SK-N-SH treated with all-trans-retinoic acid at 6 μM for 48 hours (cell line): ENCODE results near the gene RS1.

Experiments
- ATAC-seq: fragments of 200-7000 bp; cut with Tn5 transposase; 3 replicates; pipeline ENCODE4 v1.9.1; 2020; ENCODE audit warnings: mild to moderate bottlenecking, moderate library complexity
- ARNTL ChIP-seq: fragments of 450-650 bp; formaldehyde crosslinking; IDR thresholded peaks from 2 replicates; pipeline ENCODE4 v1.5.0; 2020; ENCODE audit warnings: low read depth, mild to moderate bottlenecking, moderate library complexity, borderline replicate concordance
- BACH2 ChIP-seq: fragments of 250-450 bp; sonication (Bioruptor Pico); IDR thresholded peaks from 2 replicates; pipeline ENCODE4 v1.9.0; 2021; ENCODE audit warnings: mild to moderate bottlenecking, borderline replicate concordance
- CSDC2 ChIP-seq: fragments of 250-450 bp; sonication (Bioruptor Pico); IDR thresholded peaks from 2 replicates; pipeline ENCODE4 v1.5.0; 2020; ENCODE audit warnings: mild to moderate bottlenecking, moderate library complexity
- GLIS3 ChIP-seq: fragments of 250-450 bp; sonication (Bioruptor Pico); IDR thresholded peaks from 2 replicates; pipeline ENCODE4 v1.5.0; 2020; ENCODE audit warnings: mild to moderate bottlenecking, moderate library complexity
- ISL1 ChIP-seq: fragments of 250-450 bp; sonication (Bioruptor Pico); IDR thresholded peaks from 2 replicates; pipeline ENCODE4 v2.1.2; 2022; ENCODE audit warnings: mild to moderate bottlenecking, moderate library complexity
- OSR1 ChIP-seq: fragments of 250-450 bp; sonication (Bioruptor Pico); IDR thresholded peaks from 2 replicates; pipeline ENCODE4 v1.8.0; 2022; ENCODE audit warnings: moderate library complexity, mild to moderate bottlenecking, inconsistent platforms
- PPARA ChIP-seq: fragments of 250-450 bp; sonication (Bioruptor Pico); IDR thresholded peaks from 2 replicates; pipeline ENCODE4 v1.5.0; 2020; ENCODE audit warnings: mild to moderate bottlenecking, borderline replicate concordance
- RARB ChIP-seq: fragments of 250-450 bp; sonication (Bioruptor Pico); IDR thresholded peaks from 2 replicates; pipeline ENCODE4 v1.8.0; 2021; ENCODE audit warnings: mild to moderate bottlenecking, moderate library complexity
- SNAI2 ChIP-seq: fragments of 250-450 bp; sonication (Bioruptor Pico); IDR thresholded peaks from 2 replicates; pipeline ENCODE4 v1.5.0; 2020; ENCODE audit warnings: mild to moderate bottlenecking, moderate library complexity
- TCF4 ChIP-seq: fragments of 250-450 bp; sonication (Bioruptor Pico); IDR thresholded peaks from 2 replicates; pipeline ENCODE4 v1.8.0; 2021; ENCODE audit warnings: mild to moderate bottlenecking, moderate library complexity, borderline replicate concordance
- TOX ChIP-seq: fragments of 250-450 bp; sonication (Bioruptor Pico); IDR thresholded peaks from 2 replicates; pipeline ENCODE4 v1.8.0; 2021; ENCODE audit warnings: mild to moderate bottlenecking, moderate library complexity, borderline replicate concordance
- ZC3H10 ChIP-seq: fragments of 250-450 bp; sonication (Bioruptor Pico); IDR thresholded peaks from 2 replicates; pipeline ENCODE4 v1.5.1; 2021; ENCODE audit warnings: mild to moderate bottlenecking, moderate library complexity
- ZFP30 ChIP-seq: fragments of 450-650 bp; formaldehyde crosslinking; IDR thresholded peaks from 2 replicates; pipeline ENCODE4 v1.5.0; 2022; ENCODE audit warnings: mild to moderate bottlenecking, moderate library complexity
- ZNF565 ChIP-seq: fragments of 450-650 bp; formaldehyde crosslinking; conservative IDR thresholded peaks from 2 replicates; pipeline ENCODE4 v1.5.0; 2020; ENCODE audit warnings: low read depth, mild to moderate bottlenecking, moderate library complexity
- ZNF70 ChIP-seq: fragments of 450-650 bp; formaldehyde crosslinking; IDR thresholded peaks from 2 replicates; pipeline ENCODE4 v1.5.0; 2020; ENCODE audit warnings: mild to moderate bottlenecking, moderate library complexity
- ZNF8 ChIP-seq: fragments of 450-650 bp; formaldehyde crosslinking; IDR thresholded peaks from 2 replicates; pipeline ENCODE4 v1.5.0; 2020; ENCODE audit warnings: mild to moderate bottlenecking, moderate library complexity
- TF ChIP-seq, protein P1 (sequence below): fragments of 250-450 bp; sonication (Bioruptor Pico); IDR thresholded peaks from 2 replicates; pipeline ENCODE4 v1.8.0; 2021; ENCODE audit warnings: low read depth, mild to moderate bottlenecking, moderate library complexity, borderline replicate concordance
- TF ChIP-seq, protein P2 (sequence below): fragments of 250-450 bp; sonication (Bioruptor Pico); IDR thresholded peaks from 2 replicates; pipeline ENCODE4 v1.5.1; 2020; ENCODE audit warnings: low read depth, mild to moderate bottlenecking, moderate library complexity
- TF ChIP-seq, protein P3 (sequence below): fragments of 250-450 bp; sonication (Bioruptor Pico); IDR thresholded peaks from 2 replicates; pipeline ENCODE4 v1.8.0; 2020; ENCODE audit warnings: mild to moderate bottlenecking, moderate library complexity, borderline replicate concordance
- TF ChIP-seq, protein P4 (sequence below): fragments of 250-450 bp; sonication (Bioruptor Pico); IDR thresholded peaks from 2 replicates; pipeline ENCODE4 v1.5.1; 2021; ENCODE audit warnings: mild to moderate bottlenecking, moderate library complexity
- TF ChIP-seq, protein P5 (sequence below): fragments of 250-450 bp; sonication (Bioruptor Pico); IDR thresholded peaks from 2 replicates; pipeline ENCODE4 v1.5.0; 2020; ENCODE audit warnings: mild to moderate bottlenecking, moderate library complexity

Gene RS1

DNA sequence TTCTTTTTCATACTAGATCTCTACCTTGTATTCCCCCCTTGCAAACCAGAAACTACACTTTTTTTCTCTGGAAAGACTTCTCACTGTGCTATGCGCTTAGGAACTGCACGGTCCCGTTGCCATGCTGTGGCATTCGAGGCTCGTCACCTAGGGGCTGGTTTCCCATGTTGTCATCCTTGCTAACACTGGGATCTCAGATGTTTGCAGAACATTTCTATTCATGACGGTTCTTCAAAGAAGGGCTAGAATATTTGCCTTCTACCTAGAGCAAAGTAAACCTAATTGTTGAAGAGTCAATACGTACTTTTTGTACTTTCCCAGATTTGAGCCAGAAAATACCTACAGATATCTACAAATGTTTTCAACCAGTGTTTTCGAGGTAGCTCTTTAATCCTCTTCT, 41.0 kb downstream of the RS1 start:
- no peak for TF ChIP-seq ZFP30 (CRISPR knock-in tag)
- TF ChIP-seq, protein P1, sequence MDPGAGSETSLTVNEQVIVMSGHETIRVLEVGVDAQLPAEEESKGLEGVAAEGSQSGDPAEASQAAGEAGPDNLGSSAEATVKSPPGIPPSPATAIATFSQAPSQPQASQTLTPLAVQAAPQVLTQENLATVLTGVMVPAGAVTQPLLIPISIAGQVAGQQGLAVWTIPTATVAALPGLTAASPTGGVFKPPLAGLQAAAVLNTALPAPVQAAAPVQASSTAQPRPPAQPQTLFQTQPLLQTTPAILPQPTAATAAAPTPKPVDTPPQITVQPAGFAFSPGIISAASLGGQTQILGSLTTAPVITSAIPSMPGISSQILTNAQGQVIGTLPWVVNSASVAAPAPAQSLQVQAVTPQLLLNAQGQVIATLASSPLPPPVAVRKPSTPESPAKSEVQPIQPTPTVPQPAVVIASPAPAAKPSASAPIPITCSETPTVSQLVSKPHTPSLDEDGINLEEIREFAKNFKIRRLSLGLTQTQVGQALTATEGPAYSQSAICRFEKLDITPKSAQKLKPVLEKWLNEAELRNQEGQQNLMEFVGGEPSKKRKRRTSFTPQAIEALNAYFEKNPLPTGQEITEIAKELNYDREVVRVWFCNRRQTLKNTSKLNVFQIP (CRISPR knock-in tag): no peak
- no peak for TF ChIP-seq ISL1 (CRISPR knock-in tag)
- TF ChIP-seq, protein P2, sequence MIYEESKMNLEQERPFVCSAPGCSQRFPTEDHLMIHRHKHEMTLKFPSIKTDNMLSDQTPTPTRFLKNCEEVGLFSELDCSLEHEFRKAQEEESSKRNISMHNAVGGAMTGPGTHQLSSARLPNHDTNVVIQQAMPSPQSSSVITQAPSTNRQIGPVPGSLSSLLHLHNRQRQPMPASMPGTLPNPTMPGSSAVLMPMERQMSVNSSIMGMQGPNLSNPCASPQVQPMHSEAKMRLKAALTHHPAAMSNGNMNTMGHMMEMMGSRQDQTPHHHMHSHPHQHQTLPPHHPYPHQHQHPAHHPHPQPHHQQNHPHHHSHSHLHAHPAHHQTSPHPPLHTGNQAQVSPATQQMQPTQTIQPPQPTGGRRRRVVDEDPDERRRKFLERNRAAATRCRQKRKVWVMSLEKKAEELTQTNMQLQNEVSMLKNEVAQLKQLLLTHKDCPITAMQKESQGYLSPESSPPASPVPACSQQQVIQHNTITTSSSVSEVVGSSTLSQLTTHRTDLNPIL (CRISPR knock-in tag): no peak
- no peak for TF ChIP-seq TOX (CRISPR knock-in tag)
- TF ChIP-seq PPARA (CRISPR knock-in tag): no peak
- no peak for TF ChIP-seq TCF4 (CRISPR knock-in tag)
- TF ChIP-seq, protein P3, sequence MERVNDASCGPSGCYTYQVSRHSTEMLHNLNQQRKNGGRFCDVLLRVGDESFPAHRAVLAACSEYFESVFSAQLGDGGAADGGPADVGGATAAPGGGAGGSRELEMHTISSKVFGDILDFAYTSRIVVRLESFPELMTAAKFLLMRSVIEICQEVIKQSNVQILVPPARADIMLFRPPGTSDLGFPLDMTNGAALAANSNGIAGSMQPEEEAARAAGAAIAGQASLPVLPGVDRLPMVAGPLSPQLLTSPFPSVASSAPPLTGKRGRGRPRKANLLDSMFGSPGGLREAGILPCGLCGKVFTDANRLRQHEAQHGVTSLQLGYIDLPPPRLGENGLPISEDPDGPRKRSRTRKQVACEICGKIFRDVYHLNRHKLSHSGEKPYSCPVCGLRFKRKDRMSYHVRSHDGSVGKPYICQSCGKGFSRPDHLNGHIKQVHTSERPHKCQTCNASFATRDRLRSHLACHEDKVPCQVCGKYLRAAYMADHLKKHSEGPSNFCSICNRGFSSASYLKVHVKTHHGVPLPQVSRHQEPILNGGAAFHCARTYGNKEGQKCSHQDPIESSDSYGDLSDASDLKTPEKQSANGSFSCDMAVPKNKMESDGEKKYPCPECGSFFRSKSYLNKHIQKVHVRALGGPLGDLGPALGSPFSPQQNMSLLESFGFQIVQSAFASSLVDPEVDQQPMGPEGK (CRISPR knock-in tag): no peak
- no peak for TF ChIP-seq ZC3H10 (CRISPR knock-in tag)
- no peak for TF ChIP-seq BACH2 (CRISPR knock-in tag)
- TF ChIP-seq GLIS3: no peak
- no peak for TF ChIP-seq OSR1 (CRISPR knock-in tag)
- TF ChIP-seq CSDC2 (CRISPR knock-in tag): no peak
- no peak for TF ChIP-seq ZNF565 (CRISPR knock-in tag)
- ATAC-seq: no peak

DNA sequence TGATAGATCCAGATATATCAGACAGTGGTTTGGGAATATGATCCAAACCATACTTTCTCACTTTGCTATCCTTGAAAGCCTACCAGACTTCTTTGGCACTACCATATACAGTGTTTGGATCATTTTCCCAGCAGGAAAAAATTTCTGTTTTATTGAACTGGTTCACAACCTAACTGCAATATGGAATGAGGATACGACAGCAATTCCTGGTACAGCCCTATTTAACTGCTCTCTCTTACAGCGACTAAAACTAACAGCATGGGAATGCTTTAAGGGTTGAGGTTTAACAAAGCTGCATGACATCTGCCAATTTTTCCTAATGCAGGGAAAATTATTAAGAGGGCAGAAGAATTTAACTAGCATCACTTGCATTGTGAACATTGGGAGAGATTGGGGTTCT, 47.3 kb downstream of the RS1 start:
- no peak for ATAC-seq
- no peak for TF ChIP-seq SNAI2 (CRISPR knock-in tag)

DNA sequence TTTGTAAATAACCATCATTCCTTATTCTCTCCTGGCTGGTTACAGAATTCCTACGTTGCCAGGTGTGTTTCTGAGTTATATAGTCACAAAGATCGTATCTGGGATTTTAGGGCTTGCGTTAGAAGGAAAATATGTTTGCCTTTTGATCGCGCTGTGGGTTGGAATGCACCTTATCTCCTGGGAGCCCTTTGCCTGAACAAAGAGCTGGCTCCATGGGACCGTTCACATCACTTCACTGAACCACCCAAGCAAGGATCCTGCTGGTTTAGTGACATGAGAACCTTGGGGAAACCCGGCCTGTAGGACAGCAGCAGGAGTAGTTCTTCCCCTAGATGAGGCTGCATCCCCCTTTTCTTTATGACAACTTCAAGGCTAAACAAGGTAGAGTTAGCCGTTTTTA, 51.6 kb downstream of the RS1 start:
- TF ChIP-seq ZC3H10 (CRISPR knock-in tag) (no peak), ZNF565 (CRISPR knock-in tag) (no peak), GLIS3 (no peak), RARB (CRISPR knock-in tag) (no peak), ARNTL (CRISPR knock-in tag) (no peak), ZNF8 (no peak), CSDC2 (CRISPR knock-in tag) (no peak), ZFP30 (CRISPR knock-in tag) (no peak), SNAI2 (CRISPR knock-in tag) (no peak), BACH2 (CRISPR knock-in tag) (no peak), PPARA (CRISPR knock-in tag) (no peak), ZNF70 (CRISPR knock-in tag) (no peak), TCF4 (CRISPR knock-in tag) (no peak), ISL1 (CRISPR knock-in tag) (no peak), TOX (CRISPR knock-in tag) (no peak)
- TF ChIP-seq, protein P4, sequence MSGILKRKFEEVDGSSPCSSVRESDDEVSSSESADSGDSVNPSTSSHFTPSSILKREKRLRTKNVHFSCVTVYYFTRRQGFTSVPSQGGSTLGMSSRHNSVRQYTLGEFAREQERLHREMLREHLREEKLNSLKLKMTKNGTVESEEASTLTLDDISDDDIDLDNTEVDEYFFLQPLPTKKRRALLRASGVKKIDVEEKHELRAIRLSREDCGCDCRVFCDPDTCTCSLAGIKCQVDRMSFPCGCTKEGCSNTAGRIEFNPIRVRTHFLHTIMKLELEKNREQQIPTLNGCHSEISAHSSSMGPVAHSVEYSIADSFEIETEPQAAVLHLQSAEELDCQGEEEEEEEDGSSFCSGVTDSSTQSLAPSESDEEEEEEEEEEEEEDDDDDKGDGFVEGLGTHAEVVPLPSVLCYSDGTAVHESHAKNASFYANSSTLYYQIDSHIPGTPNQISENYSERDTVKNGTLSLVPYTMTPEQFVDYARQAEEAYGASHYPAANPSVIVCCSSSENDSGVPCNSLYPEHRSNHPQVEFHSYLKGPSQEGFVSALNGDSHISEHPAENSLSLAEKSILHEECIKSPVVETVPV (CRISPR knock-in tag): no peak
- TF ChIP-seq, protein P3 (CRISPR knock-in tag): no peak
- TF ChIP-seq, protein P5, sequence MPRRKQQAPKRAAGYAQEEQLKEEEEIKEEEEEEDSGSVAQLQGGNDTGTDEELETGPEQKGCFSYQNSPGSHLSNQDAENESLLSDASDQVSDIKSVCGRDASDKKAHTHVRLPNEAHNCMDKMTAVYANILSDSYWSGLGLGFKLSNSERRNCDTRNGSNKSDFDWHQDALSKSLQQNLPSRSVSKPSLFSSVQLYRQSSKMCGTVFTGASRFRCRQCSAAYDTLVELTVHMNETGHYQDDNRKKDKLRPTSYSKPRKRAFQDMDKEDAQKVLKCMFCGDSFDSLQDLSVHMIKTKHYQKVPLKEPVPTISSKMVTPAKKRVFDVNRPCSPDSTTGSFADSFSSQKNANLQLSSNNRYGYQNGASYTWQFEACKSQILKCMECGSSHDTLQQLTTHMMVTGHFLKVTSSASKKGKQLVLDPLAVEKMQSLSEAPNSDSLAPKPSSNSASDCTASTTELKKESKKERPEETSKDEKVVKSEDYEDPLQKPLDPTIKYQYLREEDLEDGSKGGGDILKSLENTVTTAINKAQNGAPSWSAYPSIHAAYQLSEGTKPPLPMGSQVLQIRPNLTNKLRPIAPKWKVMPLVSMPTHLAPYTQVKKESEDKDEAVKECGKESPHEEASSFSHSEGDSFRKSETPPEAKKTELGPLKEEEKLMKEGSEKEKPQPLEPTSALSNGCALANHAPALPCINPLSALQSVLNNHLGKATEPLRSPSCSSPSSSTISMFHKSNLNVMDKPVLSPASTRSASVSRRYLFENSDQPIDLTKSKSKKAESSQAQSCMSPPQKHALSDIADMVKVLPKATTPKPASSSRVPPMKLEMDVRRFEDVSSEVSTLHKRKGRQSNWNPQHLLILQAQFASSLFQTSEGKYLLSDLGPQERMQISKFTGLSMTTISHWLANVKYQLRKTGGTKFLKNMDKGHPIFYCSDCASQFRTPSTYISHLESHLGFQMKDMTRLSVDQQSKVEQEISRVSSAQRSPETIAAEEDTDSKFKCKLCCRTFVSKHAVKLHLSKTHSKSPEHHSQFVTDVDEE (CRISPR knock-in tag): no peak
- TF ChIP-seq, protein P2 (CRISPR knock-in tag): no peak
- TF ChIP-seq, protein P1 (CRISPR knock-in tag): no peak
- no peak for ATAC-seq
